Smooth muscle cell (in vitro differentiated cells): ENCODE results near the gene ABCF2. TPM values are rescaled to one million over a fixed set of nuclear protein-coding genes. Genes with fewer than 3 reads are reported as not detected.

Experiments
- DNase-seq: peaks from one replicate; lab custom pipeline; 2025; ENCODE audit not compliant: unreplicated experiment; lab: John Stamatoyannopoulos, UW
- H2AFZ ChIP-seq: fragments of 200-600 bp; sonication (generic); 2 replicates; pipeline ENCODE4 v1.6.0; 2016; ENCODE audit warnings: antibody characterized with exemption, low read depth, mild to moderate bottlenecking
- H3F3A ChIP-seq: fragments of 200-600 bp; sonication (generic); 2 replicates; pipeline ENCODE4 v1.6.0; 2017; ENCODE audit warnings: antibody characterized with exemption, low read depth
- H3K27ac ChIP-seq: fragments of 200-600 bp; sonication (generic); 2 replicates; pipeline ENCODE4 v1.5.1; 2016; ENCODE audit warnings: low read depth, mild to moderate bottlenecking
- H3K27me3 ChIP-seq: fragments of 200-600 bp; sonication (generic); 2 replicates; pipeline ENCODE4 v1.6.1; 2016; ENCODE audit warnings: low read depth, mild to moderate bottlenecking
- H3K36me3 ChIP-seq: fragments of 200-600 bp; sonication (generic); 2 replicates; pipeline ENCODE4 v1.5.1; 2016; ENCODE audit warnings: low read depth
- H3K4me1 ChIP-seq: fragments of 200-600 bp; sonication (generic); 2 replicates; pipeline ENCODE4 v1.5.1; 2016; ENCODE audit warnings: low read depth
- H3K4me2 ChIP-seq: fragments of 200-600 bp; sonication (generic); 2 replicates; pipeline ENCODE4 v1.6.0; 2016; ENCODE audit warnings: mild to moderate bottlenecking
- H3K4me3 ChIP-seq: fragments of 200-600 bp; sonication (generic); 2 replicates; pipeline ENCODE4 v1.5.1; 2016; ENCODE audit warnings: mild to moderate bottlenecking
- H3K79me2 ChIP-seq: fragments of 200-600 bp; sonication (generic); 2 replicates; pipeline ENCODE4 v1.6.0; 2016; ENCODE audit warnings: low read depth, mild to moderate bottlenecking
- H3K9ac ChIP-seq: fragments of 200-600 bp; sonication (generic); 2 replicates; pipeline ENCODE4 v1.6.0; 2016; ENCODE audit warnings: low read depth
- H3K9me3 ChIP-seq: fragments of 200-600 bp; sonication (generic); replicated peaks from 2 replicates; pipeline ENCODE4 v1.5.1; 2016; ENCODE audit warnings: low read depth
- H4K20me1 ChIP-seq: fragments of 200-600 bp; sonication (generic); 2 replicates; pipeline ENCODE4 v1.6.0; 2016; ENCODE audit warnings: low read depth
- CTCF ChIP-seq: fragments of 200-600 bp; sonication (generic); IDR thresholded peaks from 2 replicates; pipeline ENCODE4 v1.5.1; 2017; ENCODE audit warnings: borderline replicate concordance, mild to moderate bottlenecking, antibody characterized with exemption; ENCODE audit not compliant: insufficient read depth, poor library complexity, severe bottlenecking
- WGBS: methylation state at CpG from one replicate; pipeline ENCODE4 v1.1.7; 2016; ENCODE audit warnings: low lambda C conversion rate; 5-methylcytosine and 5-hydroxymethylcytosine counted together
- polyA plus RNA-seq: library from polyadenylated mRNA; unstranded; fragments of >200 nt; fragmentation: Nextera tagmentation; extraction: Ambion mirVana; gene quantifications from 2 replicates; pipeline ENCODE4 v1.2.1, GENCODE V29; 2016
- total RNA-seq: library from RNA; depleted of rRNA; stranded (reverse); fragments of >200 nt; gene quantifications from 2 replicates; pipeline ENCODE4 v1.2.3, GENCODE V29; 2014

The ABCF2 gene
- total and polyA plus RNA-seq, 2 experiments from 2014 or later: 24.2 to 30.5 TPM

GRCh38 chr7:151175047-151175792 is 51.8 kb downstream of the ABCF2 start:
- Histone ChIP-seq H3K9ac (no peak overlapping the region), H3F3A (no peaks in the 10 kb centered on the region), H3K4me3 (no peak overlapping the region), H3K36me3 (no peaks in the 10 kb centered on the region), H3K9me3 (no peaks in the 10 kb centered on the region), H3K27me3 (peaks cover 52% of the 10 kb centered on the region), H4K20me1 (no peaks in the 10 kb centered on the region), H3K4me2 (no peak overlapping the region), H3K27ac (no peak overlapping the region), H3K4me1 (no peaks in the 10 kb centered on the region), H3K79me2 (no peaks in the 10 kb centered on the region), H2AFZ (no peak overlapping the region)
- WGBS: 92% methylated on average over 16 of the region's 16 CpGs
- no peak for TF ChIP-seq CTCF
- no peak for DNase-seq

GRCh38 chr7:151174246-151175046 is 52.6 kb downstream of the ABCF2 start:
- TF ChIP-seq CTCF: no peak
- H3K27ac ChIP-seq: no peak overlapping the region
- H3K36me3 ChIP-seq: no peaks in the 10 kb centered on the region
- WGBS: 90% methylated on average over 47 of the region's 77 CpGs
- no peak overlapping the region for H3K4me3 ChIP-seq
- no peak overlapping the region for H3K4me2 ChIP-seq
- no peaks in the 10 kb centered on the region for H3K9me3 ChIP-seq
- H2AFZ ChIP-seq: no peak overlapping the region
- no peaks in the 10 kb centered on the region for H4K20me1 ChIP-seq
- no peaks in the 10 kb centered on the region for H3K4me1 ChIP-seq
- no peak overlapping the region for H3K9ac ChIP-seq
- H3K79me2 ChIP-seq: no peaks in the 10 kb centered on the region
- H3F3A ChIP-seq: no peaks in the 10 kb centered on the region
- no peak for DNase-seq
- peaks cover 59% of the 10 kb centered on the region for H3K27me3 ChIP-seq

DNA sequence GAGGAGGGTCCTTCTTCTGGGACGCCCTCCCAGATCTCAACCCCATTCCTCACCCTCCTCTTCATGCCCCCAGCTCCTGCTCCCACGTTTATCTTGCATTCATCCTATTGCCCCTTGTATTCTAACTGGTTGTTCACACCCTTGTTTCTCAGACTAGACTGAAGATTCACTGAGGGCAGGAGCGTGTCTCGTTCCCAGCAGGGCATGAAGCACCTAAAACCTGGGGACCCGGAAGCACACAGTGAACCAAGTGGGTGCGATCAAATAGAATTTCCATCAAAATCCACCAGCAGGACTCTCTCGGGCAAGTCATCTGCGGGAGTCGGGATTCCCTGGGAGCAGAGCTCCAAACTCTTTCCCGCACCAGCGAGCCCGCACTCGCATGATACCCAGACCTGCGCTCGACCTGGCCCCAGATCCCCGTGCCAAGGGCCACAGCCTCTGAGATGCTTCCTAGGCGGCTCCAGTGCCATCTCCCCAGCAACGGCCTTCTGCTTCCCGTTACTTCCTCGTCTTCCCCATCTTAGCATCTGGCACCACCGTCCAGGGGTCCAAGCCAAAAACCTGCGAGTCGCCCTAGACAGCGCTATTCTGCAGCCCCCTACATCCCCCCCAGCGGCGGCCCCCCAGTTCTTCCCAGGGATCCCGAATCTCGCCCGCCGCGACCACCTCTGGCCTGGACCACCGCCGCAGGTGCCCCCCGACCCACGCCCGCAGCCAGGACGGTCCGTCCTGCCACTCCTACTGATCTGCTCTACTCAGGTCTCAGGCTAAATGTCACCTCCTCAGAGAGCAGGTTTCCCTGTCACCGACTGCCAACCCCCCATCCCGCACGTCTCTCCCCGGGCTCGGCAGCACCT is 53.4 kb downstream of the ABCF2 start:
- no peak overlapping the region for H3K4me3 ChIP-seq
- TF ChIP-seq CTCF: no peak

More for the DNA sequence above, 53.4 kb downstream of the ABCF2 start:
- no peaks in the 10 kb centered on the region for H4K20me1 ChIP-seq
- no peaks in the 10 kb centered on the region for H3K79me2 ChIP-seq
- no peak for DNase-seq
- no peaks in the 10 kb centered on the region for H3F3A ChIP-seq
- H3K4me1 ChIP-seq: no peaks in the 10 kb centered on the region
- no peak overlapping the region for H3K27ac ChIP-seq
- no peak overlapping the region for H3K4me2 ChIP-seq
- H3K9me3 ChIP-seq: no peaks in the 10 kb centered on the region
- no peaks in the 10 kb centered on the region for H3K36me3 ChIP-seq
- no peak overlapping the region for H3K9ac ChIP-seq
- WGBS: 96% methylated on average over 43 of the region's 43 CpGs
- H3K27me3 ChIP-seq: peaks cover 60% of the 10 kb centered on the region
- no peak overlapping the region for H2AFZ ChIP-seq
